ENCODE results near the gene VPS29.

DNA sequence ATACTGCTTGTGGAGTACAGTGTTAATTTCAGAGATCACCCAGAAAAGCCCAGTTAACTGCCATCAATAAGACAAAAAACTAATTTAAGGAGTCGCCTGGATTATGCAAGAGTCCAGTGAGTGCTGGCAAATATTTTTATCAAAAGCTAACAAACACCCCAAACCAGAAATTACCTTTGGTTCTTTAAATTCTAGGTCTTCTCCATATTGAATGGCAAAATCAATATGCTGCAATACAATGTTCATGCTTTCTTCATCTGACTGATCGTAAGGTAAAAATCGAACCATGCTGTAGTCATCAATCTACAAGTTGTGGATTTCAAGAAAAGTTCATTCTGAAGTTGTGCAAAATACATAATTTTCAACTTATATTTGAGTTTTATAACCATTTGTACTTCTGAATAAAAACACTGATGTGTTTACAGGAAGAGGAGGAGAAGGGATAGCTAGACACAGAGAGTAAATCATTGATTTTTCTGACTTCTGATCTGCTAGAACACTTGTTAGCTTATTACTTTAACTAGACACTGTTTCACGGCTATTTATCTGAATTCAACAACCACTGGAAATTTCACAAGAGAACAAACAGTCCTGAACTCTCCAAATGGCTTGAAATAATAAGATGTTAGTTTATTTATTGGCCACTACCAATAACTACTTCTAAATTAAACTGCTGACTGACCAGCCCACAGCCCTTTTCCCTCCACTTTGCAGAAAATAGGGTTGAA, 48.2 kb downstream of the VPS29 start:
- TF ChIP-seq, protein P1, sequence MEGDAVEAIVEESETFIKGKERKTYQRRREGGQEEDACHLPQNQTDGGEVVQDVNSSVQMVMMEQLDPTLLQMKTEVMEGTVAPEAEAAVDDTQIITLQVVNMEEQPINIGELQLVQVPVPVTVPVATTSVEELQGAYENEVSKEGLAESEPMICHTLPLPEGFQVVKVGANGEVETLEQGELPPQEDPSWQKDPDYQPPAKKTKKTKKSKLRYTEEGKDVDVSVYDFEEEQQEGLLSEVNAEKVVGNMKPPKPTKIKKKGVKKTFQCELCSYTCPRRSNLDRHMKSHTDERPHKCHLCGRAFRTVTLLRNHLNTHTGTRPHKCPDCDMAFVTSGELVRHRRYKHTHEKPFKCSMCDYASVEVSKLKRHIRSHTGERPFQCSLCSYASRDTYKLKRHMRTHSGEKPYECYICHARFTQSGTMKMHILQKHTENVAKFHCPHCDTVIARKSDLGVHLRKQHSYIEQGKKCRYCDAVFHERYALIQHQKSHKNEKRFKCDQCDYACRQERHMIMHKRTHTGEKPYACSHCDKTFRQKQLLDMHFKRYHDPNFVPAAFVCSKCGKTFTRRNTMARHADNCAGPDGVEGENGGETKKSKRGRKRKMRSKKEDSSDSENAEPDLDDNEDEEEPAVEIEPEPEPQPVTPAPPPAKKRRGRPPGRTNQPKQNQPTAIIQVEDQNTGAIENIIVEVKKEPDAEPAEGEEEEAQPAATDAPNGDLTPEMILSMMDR (IDR thresholded peaks at IDR 0.05; ENCODE audit: insufficient read depth, low read depth, low read length) = no peak
- TF ChIP-seq EZH2 (IDR thresholded peaks at IDR 0.05; ENCODE audit: insufficient read depth, low read length) = no peak

Data from astrocyte (in vitro differentiated cells and primary cell).